SK-N-SH (cell line): ENCODE data around the gene GPR3. TPM values are rescaled to one million over a fixed set of nuclear protein-coding genes. Genes with fewer than 3 reads are reported as not detected.

Experiments
- CTCF ChIA-PET: fragments of 300-600, 350-600 bp; formaldehyde crosslinking; extraction: SDS; loops from one replicate; lab custom pipeline; 2021; lab: Yijun Ruan, JAX
- POLR2A ChIA-PET: fragments of 350-600 bp; sonication (Branson Sonifier 250); formaldehyde crosslinking; extraction: SDS; loops from one replicate; lab custom pipeline; 2020; ENCODE audit warnings: antibody characterized with exemption, inconsistent platforms; lab: Yijun Ruan, JAX
- DNase-seq: peaks from one replicate; pipeline ENCODE4 v3.0.0; 2012
- H2AFZ ChIP-seq: fragments of 200-600 bp; sonication (generic); 2 replicates; pipeline ENCODE4 v1.8.1; 2016; ENCODE audit warnings: antibody characterized with exemption, mild to moderate bottlenecking, low read depth
- H3F3A ChIP-seq: fragments of 200-600 bp; sonication (generic); replicated peaks from 2 replicates; pipeline ENCODE3; 2016; ENCODE audit warnings: antibody characterized with exemption, mild to moderate bottlenecking; ENCODE audit not compliant: insufficient read depth
- H3K27ac ChIP-seq, 2 experiments: fragments of 200-500 bp in 1 of 2; fragments of 200-600 bp in 1 of 2; sonication (Bioruptor generic) in 1 of 2; sonication (generic), shearing (Covaris generic) in 1 of 2; 2 replicates each; pipeline versions ENCODE4 v1.5.1 to v1.6.1; 2014 to 2016; ENCODE audit warnings: low read depth in 2 of 2, inconsistent platforms in 1 of 2, low read length in 1 of 2, mild to moderate bottlenecking in 1 of 2, mixed read lengths in 1 of 2
- H3K27me3 ChIP-seq: fragments of 200-600 bp; sonication (generic), shearing (Covaris generic); 2 replicates; pipeline ENCODE4 v1.6.1; 2016; ENCODE audit warnings: mixed run types; ENCODE audit not compliant: insufficient read depth
- H3K36me3 ChIP-seq, 2 experiments: fragments of 200-500 bp in 1 of 2; fragments of 200-600 bp in 1 of 2; sonication (Bioruptor generic) in 1 of 2; sonication (generic) in 1 of 2; replicated peaks in 1 of 2; 2 replicates each; pipeline versions ENCODE3 to v1.5.1; 2014 to 2016; ENCODE audit warnings: low read length in 1 of 2, mild to moderate bottlenecking in 1 of 2; ENCODE audit not compliant: insufficient read depth in 2 of 2, control insufficient read depth in 1 of 2
- H3K4me1 ChIP-seq, 2 experiments: fragments of 200-500 bp in 1 of 2; fragments of 200-600 bp in 1 of 2; sonication (Bioruptor generic) in 1 of 2; sonication (generic), shearing (Covaris generic) in 1 of 2; 2 replicates each; pipeline versions ENCODE4 v1.5.1 to v1.6.1; 2014 to 2016; ENCODE audit warnings: low read depth in 1 of 2, low read length in 1 of 2, mixed run types in 1 of 2; ENCODE audit not compliant: insufficient read depth in 2 of 2, control insufficient read depth in 1 of 2
- H3K4me2 ChIP-seq: fragments of 200-600 bp; sonication (generic), shearing (Covaris generic); 2 replicates; pipeline ENCODE4 v1.6.1; 2017; ENCODE audit warnings: mixed run types
- H3K4me3 ChIP-seq, 2 experiments: fragments of 200-500 bp in 1 of 2; fragments of 200-600 bp in 1 of 2; sonication (Bioruptor generic) in 1 of 2; sonication (generic), shearing (Covaris generic) in 1 of 2; 2 replicates each; pipeline versions ENCODE4 v1.5.1 to v1.8.1; 2014 to 2016; ENCODE audit warnings: low read depth in 2 of 2, inconsistent platforms in 1 of 2, low read length in 1 of 2, mild to moderate bottlenecking in 1 of 2, mixed read lengths in 1 of 2, moderate library complexity in 1 of 2
- H3K79me2 ChIP-seq: fragments of 200-600 bp; sonication (generic); 2 replicates; pipeline ENCODE4 v1.8.1; 2017; ENCODE audit warnings: mild to moderate bottlenecking; ENCODE audit not compliant: insufficient read depth
- H3K9ac ChIP-seq: fragments of 200-600 bp; sonication (generic); 2 replicates; pipeline ENCODE4 v1.6.1; 2017; ENCODE audit warnings: mixed run types
- H3K9me2 ChIP-seq: fragments of 200-600 bp; sonication (generic); 2 replicates; pipeline ENCODE4 v1.6.1; 2017; ENCODE audit warnings: mixed run types
- H3K9me3 ChIP-seq: fragments of 200-600 bp; sonication (generic); 2 replicates; pipeline ENCODE4 v1.6.1; 2017; ENCODE audit warnings: mixed run types, mild to moderate bottlenecking, moderate library complexity
- H4K20me1 ChIP-seq: fragments of 200-600 bp; sonication (generic); 2 replicates; pipeline ENCODE4 v1.6.1; 2017; ENCODE audit warnings: mild to moderate bottlenecking, mixed run types; ENCODE audit not compliant: insufficient read depth
- EP300 ChIP-seq, 2 experiments: IDR thresholded peaks; 2 replicates each; pipeline versions ENCODE4 v1.4.0 to v1.6.1; 2012; ENCODE audit warnings: borderline replicate concordance in 1 of 2, low read depth in 1 of 2, low read length in 1 of 2
- EZH2phosphoT487 ChIP-seq: fragments of 200-600 bp; sonication (generic); IDR thresholded peaks from 2 replicates; pipeline ENCODE4 v1.6.1; 2017; ENCODE audit warnings: low read depth, mixed run types, mild to moderate bottlenecking, antibody characterized with exemption, moderate library complexity, borderline replicate concordance
- FOSL2 ChIP-seq: IDR thresholded peaks from 2 replicates; pipeline ENCODE4 v1.4.0; 2012; ENCODE audit warnings: low read depth, mild to moderate bottlenecking, moderate library complexity, borderline replicate concordance
- JUND ChIP-seq: IDR thresholded peaks from 2 replicates; pipeline ENCODE4 v1.4.0; 2012
- MEF2A ChIP-seq: IDR thresholded peaks from 2 replicates; pipeline ENCODE4 v1.4.0; 2012; ENCODE audit warnings: low read depth, borderline replicate concordance
- MXI1 ChIP-seq: IDR thresholded peaks from 2 replicates; pipeline ENCODE4 v1.6.1; 2012; ENCODE audit warnings: mild to moderate bottlenecking, low read depth, low read length, improper control_type of control experiment
- POLR2AphosphoS5 ChIP-seq: IDR thresholded peaks from 2 replicates; pipeline ENCODE4 v1.6.1; 2012; ENCODE audit warnings: low read depth, low read length
- RAD21 ChIP-seq: IDR thresholded peaks from 2 replicates; pipeline ENCODE4 v1.6.1; 2012; ENCODE audit warnings: mild to moderate bottlenecking, low read length
- RCOR1 ChIP-seq: fragments of 150-350 bp; IDR thresholded peaks from 2 replicates; pipeline ENCODE4 v1.6.1; 2017; ENCODE audit warnings: antibody characterized with exemption, low read length
- REST ChIP-seq: IDR thresholded peaks from 2 replicates; pipeline ENCODE4 v1.6.1; 2012; ENCODE audit warnings: mild to moderate bottlenecking, low read depth, low read length, moderate library complexity
- RXRA ChIP-seq: IDR thresholded peaks from 2 replicates; pipeline ENCODE4 v1.4.0; 2012; ENCODE audit warnings: low read depth, mild to moderate bottlenecking, borderline replicate concordance
- SIN3A ChIP-seq: IDR thresholded peaks from 2 replicates; pipeline ENCODE4 v1.6.1; 2012; ENCODE audit warnings: low read depth, mild to moderate bottlenecking, low read length, moderate library complexity, borderline replicate concordance
- SMC3 ChIP-seq: IDR thresholded peaks from 2 replicates; pipeline ENCODE4 v1.6.1; 2012; ENCODE audit warnings: low read depth, low read length, improper control_type of control experiment
- TCF12 ChIP-seq: IDR thresholded peaks from 2 replicates; pipeline ENCODE4 v1.4.0; 2012
- TEAD4 ChIP-seq: IDR thresholded peaks from 2 replicates; pipeline ENCODE4 v1.4.0; 2012; ENCODE audit warnings: mild to moderate bottlenecking, borderline replicate concordance; ENCODE audit not compliant: insufficient read depth
- YY1 ChIP-seq: IDR thresholded peaks from 2 replicates; pipeline ENCODE4 v1.4.0; 2012; ENCODE audit warnings: low read depth, mild to moderate bottlenecking
- WGBS: methylation state at CpG from one replicate; pipeline ENCODE4 v1.1.6; 2017; ENCODE audit warnings: low lambda C conversion rate; 5-methylcytosine and 5-hydroxymethylcytosine counted together
- polyA plus RNA-seq, 3 experiments: library from polyadenylated mRNA; depleted of rRNA; stranded (reverse); fragments of >200 nt; gene quantifications; 2 replicates each; pipeline ENCODE4 v1.2.3, GENCODE V29; 2012
- TF ChIP-seq, protein P1 (sequence below): IDR thresholded peaks from 2 replicates; pipeline ENCODE4; 2012

Gene GPR3
- polyA plus RNA-seq, 1 of the 3 experiments (the other 2 are of a cell fraction) = 6.0 TPM

- ChIA-PET CTCF (interaction anchor here (0.6 to 12.3 kb wide), 21 partner anchors 8 to 305 kb away, joined by 3 to 219 read pairs (median 4); partner anchors contain the start of genes MAP3K6 and SYTL1), POLR2A (interaction anchor here (1.1 to 2.6 kb wide), 4 partner anchors 9 to 48 kb away, joined by 4 to 15 read pairs (median 5); partner anchors contain the start of gene MAP3K6)
- Histone ChIP-seq H3K9me2 (no peaks in the 10 kb centered on the region), H3K9ac (no peak overlapping the region), H3F3A (no peaks in the 10 kb centered on the region), H3K4me3 (peak overlapping the region in 1 of 2 experiments; percentile 39; a peak in 2 of 4 replicates), H3K79me2 (no peaks in the 10 kb centered on the region), H3K36me3 (no peaks in the 10 kb centered on the region), H3K9me3 (no peaks in the 10 kb centered on the region), H2AFZ (0 out of 2 replicates have a peak overlapping the region, but pooled peaks have one; percentile 41), H3K27ac (no peak overlapping the region), H3K27me3 (no peaks in the 10 kb centered on the region), H4K20me1 (no peaks in the 10 kb centered on the region), H3K4me2 (0 out of 2 replicates have a peak overlapping the region, but pooled peaks have one; percentile 47), H3K4me1 (peaks cover 0 to 10% of the 10 kb centered on the region in 2 experiments; a peak in 1 of 4 replicates)
- WGBS = 56% methylated on average over 18 of the region's 51 CpGs
- DNase-seq = peak; percentile 90
- TF ChIP-seq POLR2AphosphoS5 = no peak
- no peak for TF ChIP-seq TCF12
- no peak for TF ChIP-seq SIN3A
- TF ChIP-seq SMC3 = no peak
- TF ChIP-seq EP300 (IDR thresholded peaks at IDR 0.05; ENCODE audit: borderline replicate concordance in 1 of 2, low read depth in 1 of 2, low read length in 1 of 2) = no peak
- no peak for TF ChIP-seq RXRA
These were observed 43.3 kb upstream of the GPR3 start for GRCh38 chr1:27348861-27349783.

GRCh38 chr1:27349784-27350662, 42.4 kb upstream of the GPR3 start:
- WGBS = 73% methylated on average over 43 of the region's 84 CpGs
- no peak overlapping the region for H2AFZ ChIP-seq

More at GRCh38 chr1:27349784-27350662, 42.4 kb upstream of the GPR3 start:
- no peak overlapping the region for H3K9ac ChIP-seq
- no peaks in the 10 kb centered on the region for H3K36me3 ChIP-seq
- no peaks in the 10 kb centered on the region for H3K9me3 ChIP-seq
- peak overlapping the region in 1 of 2 experiments; percentile 39; a peak in 2 of 4 replicates for H3K4me3 ChIP-seq
- H3K27me3 ChIP-seq = no peaks in the 10 kb centered on the region
- no peaks in the 10 kb centered on the region for H4K20me1 ChIP-seq
- H3K27ac ChIP-seq = no peak overlapping the region
- TF ChIP-seq RCOR1 (no peak), REST (no peak), RAD21 (no peak), SMC3 (no peak), TEAD4 (no peak), SIN3A (0 out of 2 replicates have a peak, but pooled peaks have one; percentile 15), MEF2A (no peak), MXI1 (peak; percentile 42; the same call in 1 of the 2 replicates), EZH2phosphoT487 (no peak), EP300 (IDR thresholded peaks at IDR 0.05; ENCODE audit: borderline replicate concordance in 1 of 2, low read depth in 1 of 2, low read length in 1 of 2) (no peak), RXRA (no peak), FOSL2 (no peak), YY1 (no peak), JUND (no peak), TCF12 (no peak)
- TF ChIP-seq, protein P1, sequence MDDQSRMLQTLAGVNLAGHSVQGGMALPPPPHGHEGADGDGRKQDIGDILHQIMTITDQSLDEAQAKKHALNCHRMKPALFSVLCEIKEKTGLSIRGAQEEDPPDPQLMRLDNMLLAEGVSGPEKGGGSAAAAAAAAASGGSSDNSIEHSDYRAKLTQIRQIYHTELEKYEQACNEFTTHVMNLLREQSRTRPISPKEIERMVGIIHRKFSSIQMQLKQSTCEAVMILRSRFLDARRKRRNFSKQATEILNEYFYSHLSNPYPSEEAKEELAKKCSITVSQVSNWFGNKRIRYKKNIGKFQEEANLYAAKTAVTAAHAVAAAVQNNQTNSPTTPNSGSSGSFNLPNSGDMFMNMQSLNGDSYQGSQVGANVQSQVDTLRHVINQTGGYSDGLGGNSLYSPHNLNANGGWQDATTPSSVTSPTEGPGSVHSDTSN = peak; percentile 90
- peaks cover 0 to 10% of the 10 kb centered on the region in 2 experiments; a peak in 1 of 4 replicates for H3K4me1 ChIP-seq
- CTCF ChIA-PET = interaction anchor here (0.6 to 12.3 kb wide), 18 partner anchors 8 to 306 kb away, joined by 3 to 219 read pairs (median 4); partner anchors contain the start of genes MAP3K6 and SYTL1
- peak; percentile 94 for DNase-seq
- no peaks in the 10 kb centered on the region for H3F3A ChIP-seq
- H3K79me2 ChIP-seq = no peaks in the 10 kb centered on the region
- no peaks in the 10 kb centered on the region for H3K9me2 ChIP-seq
- 0 out of 2 replicates have a peak overlapping the region, but pooled peaks have one; percentile 47 for H3K4me2 ChIP-seq
- POLR2A ChIA-PET = interaction anchor here (1.1 to 2.6 kb wide), 4 partner anchors 8 to 49 kb away, joined by 4 to 15 read pairs (median 5); partner anchors contain the start of gene MAP3K6
